ENCODE data around the gene PLA2G12B.

The PLA2G12B gene

GRCh38 chr10:72952189-72952588 is 2.4 kb downstream of the PLA2G12B start:
- H3K9me3 ChIP-seq (ENCODE audit: control insufficient read depth, low read length) = no peaks in the 10 kb centered on the region
- H3K4me3 ChIP-seq (ENCODE audit: low read depth, low read length) = no peak overlapping the region
- no peak overlapping the region for H2AFZ ChIP-seq
- H3K79me2 ChIP-seq = no peaks in the 10 kb centered on the region
- H3K27ac ChIP-seq = no peak overlapping the region
- no peaks in the 10 kb centered on the region for H3K36me3 ChIP-seq (ENCODE audit: control insufficient read depth, insufficient read depth, low read length)
- H3K27me3 ChIP-seq (ENCODE audit: control insufficient read depth, insufficient read depth, low read length) = no peaks in the 10 kb centered on the region
- TF ChIP-seq CTCF (IDR thresholded peaks at IDR 0.05) = no peak
- no peak overlapping the region for H3K9ac ChIP-seq
- no peak overlapping the region for H3K4me2 ChIP-seq (ENCODE audit: low read length)
- H3K4me1 ChIP-seq = no peaks in the 10 kb centered on the region

- H3K4me3 ChIP-seq (ENCODE audit: low read depth, low read length) = no peak overlapping the region
- H3K4me2 ChIP-seq (ENCODE audit: low read length) = no peak overlapping the region
- no peaks in the 10 kb centered on the region for H3K36me3 ChIP-seq (ENCODE audit: control insufficient read depth, insufficient read depth, low read length)
- H3K27ac ChIP-seq = no peak overlapping the region
- no peak overlapping the region for H2AFZ ChIP-seq
- no peaks in the 10 kb centered on the region for H3K79me2 ChIP-seq
- no peaks in the 10 kb centered on the region for H3K9me3 ChIP-seq (ENCODE audit: control insufficient read depth, low read length)
- H3K9ac ChIP-seq = no peak overlapping the region
- H3K4me1 ChIP-seq = no peaks in the 10 kb centered on the region
- no peaks in the 10 kb centered on the region for H3K27me3 ChIP-seq (ENCODE audit: control insufficient read depth, insufficient read depth, low read length)
- no peak for TF ChIP-seq CTCF (IDR thresholded peaks at IDR 0.05)
Observed at GRCh38 chr10:72951760-72952159, 2.8 kb downstream of the PLA2G12B start.

- no peak for TF ChIP-seq CTCF (IDR thresholded peaks at IDR 0.05)
- H3K36me3 ChIP-seq (ENCODE audit: control insufficient read depth, insufficient read depth, low read length) = no peaks in the 10 kb centered on the region
- peak overlapping the region; percentile 34 for H2AFZ ChIP-seq
- H3K4me1 ChIP-seq = no peaks in the 10 kb centered on the region
- no peaks in the 10 kb centered on the region for H3K79me2 ChIP-seq
- no peak overlapping the region for H3K4me3 ChIP-seq (ENCODE audit: low read depth, low read length)
- no peaks in the 10 kb centered on the region for H3K9me3 ChIP-seq (ENCODE audit: control insufficient read depth, low read length)
- no peak overlapping the region for H3K27ac ChIP-seq
- no peaks in the 10 kb centered on the region for H3K27me3 ChIP-seq (ENCODE audit: control insufficient read depth, insufficient read depth, low read length)
- H3K9ac ChIP-seq = no peak overlapping the region
- no peak overlapping the region for H3K4me2 ChIP-seq (ENCODE audit: low read length)
Observed at GRCh38 chr10:72948762-72949161, 5.8 kb downstream of the PLA2G12B start.

GRCh38 chr10:72946963-72947362 is 7.6 kb downstream of the PLA2G12B start:
- Histone ChIP-seq H3K27ac (no peak overlapping the region), H2AFZ (no peak overlapping the region), H3K27me3 (ENCODE audit: control insufficient read depth, insufficient read depth, low read length) (no peaks in the 10 kb centered on the region), H3K9ac (no peak overlapping the region), H3K36me3 (ENCODE audit: control insufficient read depth, insufficient read depth, low read length) (no peaks in the 10 kb centered on the region), H3K4me2 (ENCODE audit: low read length) (no peak overlapping the region), H3K9me3 (ENCODE audit: control insufficient read depth, low read length) (no peaks in the 10 kb centered on the region), H3K4me1 (no peaks in the 10 kb centered on the region), H3K4me3 (ENCODE audit: low read depth, low read length) (no peak overlapping the region), H3K79me2 (no peaks in the 10 kb centered on the region)
- TF ChIP-seq CTCF (IDR thresholded peaks at IDR 0.05) = no peak

GRCh38 chr10:72943498-72944234 is 10.9 kb downstream of the PLA2G12B start:
- Histone ChIP-seq H3K9me3 (ENCODE audit: control insufficient read depth, low read length) (no peaks in the 10 kb centered on the region), H3K4me1 (no peaks in the 10 kb centered on the region), H3K4me3 (ENCODE audit: low read depth, low read length) (no peak overlapping the region), H2AFZ (no peak overlapping the region), H3K36me3 (ENCODE audit: control insufficient read depth, insufficient read depth, low read length) (no peaks in the 10 kb centered on the region), H3K4me2 (ENCODE audit: low read length) (no peak overlapping the region), H3K79me2 (no peaks in the 10 kb centered on the region), H3K27ac (no peak overlapping the region), H3K9ac (no peak overlapping the region), H3K27me3 (ENCODE audit: control insufficient read depth, insufficient read depth, low read length) (no peaks in the 10 kb centered on the region)
- TF ChIP-seq CTCF (IDR thresholded peaks at IDR 0.05) = no peak

Data from parathyroid adenoma (tissue), 2 donors.